ENCODE data around the gene LAMC1. TPM values are rescaled to one million over a fixed set of nuclear protein-coding genes. Genes with fewer than 3 reads are reported as not detected.
A peak's percentile ranks its signal among the peaks of the same experiment; 100 is the strongest.

The LAMC1 gene
- total RNA-seq, 1 experiment from 2014 or later: 95.5 TPM

DNA sequence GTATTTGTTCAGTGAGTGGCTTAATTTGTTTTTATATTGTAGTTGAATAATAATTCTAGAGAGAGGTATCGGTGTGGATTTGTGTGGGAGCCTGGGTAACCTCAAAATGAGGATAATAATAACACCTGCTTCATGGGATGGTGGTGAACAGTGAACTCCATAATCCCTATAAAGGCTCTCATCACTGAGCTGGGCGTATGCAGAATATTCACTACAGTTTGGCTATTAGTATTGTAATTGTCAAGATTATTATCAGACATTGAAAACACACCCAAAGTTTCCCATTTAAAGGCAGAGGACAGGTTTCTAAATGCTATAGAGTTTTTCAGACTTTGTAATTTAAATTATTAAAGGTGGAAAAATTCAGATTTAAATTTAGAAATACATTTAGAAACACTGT lies 155.8 kb downstream of the LAMC1 start:
- Histone ChIP-seq H3K27me3 (replicated peaks; ENCODE audit: insufficient read depth, low read depth, low read length, poor library complexity) (no peaks in the 10 kb centered on the region), H3K27ac (ENCODE audit: low read depth, low read length, poor library complexity, severe bottlenecking) (no peak overlapping the region), H3K4me1 (ENCODE audit: insufficient read depth, low read length, poor library complexity, severe bottlenecking) (peaks cover 13% of the 10 kb centered on the region), H3K9me3 (ENCODE audit: low read depth, low read length, poor library complexity, severe bottlenecking) (no peaks in the 10 kb centered on the region), H3K36me3 (ENCODE audit: insufficient read depth, low read length, poor library complexity, severe bottlenecking) (no peaks in the 10 kb centered on the region), H3K4me3 (ENCODE audit: low read depth, low read length, poor library complexity, severe bottlenecking) (no peak overlapping the region)
- intact Hi-C loops (cut with micrococcal nuclease; ENCODE audit: unreplicated experiment): no loop called here
- no peak for DNase-seq (ENCODE audit: low spot score)
- TF ChIP-seq, protein P1, sequence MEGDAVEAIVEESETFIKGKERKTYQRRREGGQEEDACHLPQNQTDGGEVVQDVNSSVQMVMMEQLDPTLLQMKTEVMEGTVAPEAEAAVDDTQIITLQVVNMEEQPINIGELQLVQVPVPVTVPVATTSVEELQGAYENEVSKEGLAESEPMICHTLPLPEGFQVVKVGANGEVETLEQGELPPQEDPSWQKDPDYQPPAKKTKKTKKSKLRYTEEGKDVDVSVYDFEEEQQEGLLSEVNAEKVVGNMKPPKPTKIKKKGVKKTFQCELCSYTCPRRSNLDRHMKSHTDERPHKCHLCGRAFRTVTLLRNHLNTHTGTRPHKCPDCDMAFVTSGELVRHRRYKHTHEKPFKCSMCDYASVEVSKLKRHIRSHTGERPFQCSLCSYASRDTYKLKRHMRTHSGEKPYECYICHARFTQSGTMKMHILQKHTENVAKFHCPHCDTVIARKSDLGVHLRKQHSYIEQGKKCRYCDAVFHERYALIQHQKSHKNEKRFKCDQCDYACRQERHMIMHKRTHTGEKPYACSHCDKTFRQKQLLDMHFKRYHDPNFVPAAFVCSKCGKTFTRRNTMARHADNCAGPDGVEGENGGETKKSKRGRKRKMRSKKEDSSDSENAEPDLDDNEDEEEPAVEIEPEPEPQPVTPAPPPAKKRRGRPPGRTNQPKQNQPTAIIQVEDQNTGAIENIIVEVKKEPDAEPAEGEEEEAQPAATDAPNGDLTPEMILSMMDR (conservative IDR thresholded peaks at IDR 0.05; ENCODE audit: low read depth, low read length): no peak
- TF ChIP-seq EZH2 (IDR thresholded peaks at IDR 0.05; ENCODE audit: borderline replicate concordance, low read depth, low read length, poor library complexity, severe bottlenecking): no peak
- ChIA-PET CTCF (no interaction called here), POLR2A (ENCODE audit: low non-redundant PET) (interaction anchor here (0.5 kb wide), 1 partner anchor 224 kb away, joined by 6 read pairs; no protein-coding TSS in a partner anchor)
- BruUV-seq (replicated peaks): no TSS peak

DNA sequence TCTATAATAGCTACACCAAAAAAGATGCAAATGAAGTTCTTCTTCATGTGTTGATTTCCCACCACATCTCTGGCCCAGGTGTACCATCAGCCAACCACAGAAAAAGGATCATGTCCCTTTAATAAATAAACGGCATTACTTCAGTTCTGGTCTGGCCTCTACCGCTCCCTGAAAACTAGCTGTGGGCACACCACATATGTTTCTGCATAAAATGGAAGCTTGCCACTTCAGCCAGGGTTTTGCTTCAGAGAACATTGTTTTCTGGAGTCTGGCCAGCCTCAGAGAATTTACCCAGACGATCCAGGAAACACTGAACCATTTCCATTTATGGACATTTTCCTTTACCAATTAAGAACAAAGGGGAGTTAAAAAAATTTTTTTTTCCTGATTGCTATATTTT lies 157.0 kb downstream of the LAMC1 start:
- intact Hi-C loops (cut with micrococcal nuclease; ENCODE audit: unreplicated experiment): no loop called here
- Histone ChIP-seq H3K27ac (ENCODE audit: low read depth, low read length, poor library complexity, severe bottlenecking) (peak overlapping the region; percentile 35), H3K4me1 (ENCODE audit: insufficient read depth, low read length, poor library complexity, severe bottlenecking) (peaks cover 13% of the 10 kb centered on the region), H3K36me3 (ENCODE audit: insufficient read depth, low read length, poor library complexity, severe bottlenecking) (no peaks in the 10 kb centered on the region), H3K9me3 (ENCODE audit: low read depth, low read length, poor library complexity, severe bottlenecking) (no peaks in the 10 kb centered on the region), H3K27me3 (replicated peaks; ENCODE audit: insufficient read depth, low read depth, low read length, poor library complexity) (no peaks in the 10 kb centered on the region), H3K4me3 (ENCODE audit: low read depth, low read length, poor library complexity, severe bottlenecking) (no peak overlapping the region)
- peak; percentile 73 for DNase-seq (ENCODE audit: low spot score)
- TF ChIP-seq EZH2 (IDR thresholded peaks at IDR 0.05; ENCODE audit: borderline replicate concordance, low read depth, low read length, poor library complexity, severe bottlenecking): no peak
- TF ChIP-seq, protein P1 (conservative IDR thresholded peaks at IDR 0.05; ENCODE audit: low read depth, low read length): no peak
- BruUV-seq (replicated peaks): no TSS peak
- CTCF ChIA-PET: no interaction called here
- POLR2A ChIA-PET (ENCODE audit: low non-redundant PET): no interaction called here

DNA sequence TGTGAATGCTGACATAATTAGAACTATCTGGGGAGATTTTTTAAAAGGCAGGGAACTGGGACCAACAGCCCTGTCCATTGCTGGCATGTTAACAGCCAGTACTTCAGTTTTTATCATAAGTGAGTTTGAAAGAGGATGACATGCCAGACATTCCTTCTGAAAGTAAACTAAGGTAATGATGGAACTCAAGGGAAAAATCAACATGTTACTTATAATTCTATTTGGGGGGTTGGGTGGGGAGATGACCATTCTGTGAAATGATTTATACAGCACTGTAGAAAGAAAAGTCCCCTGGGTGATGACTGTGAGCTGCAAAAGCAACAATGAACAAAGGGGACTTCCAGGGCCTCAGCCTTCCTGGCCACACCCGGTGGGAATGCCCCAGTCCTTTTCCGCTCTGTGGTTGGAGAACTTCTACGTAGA lies 157.4 kb downstream of the LAMC1 start:
- Histone ChIP-seq H3K27ac (ENCODE audit: low read depth, low read length, poor library complexity, severe bottlenecking) (peak overlapping the region; percentile 35), H3K4me3 (ENCODE audit: low read depth, low read length, poor library complexity, severe bottlenecking) (no peak overlapping the region), H3K36me3 (ENCODE audit: insufficient read depth, low read length, poor library complexity, severe bottlenecking) (no peaks in the 10 kb centered on the region), H3K9me3 (ENCODE audit: low read depth, low read length, poor library complexity, severe bottlenecking) (no peaks in the 10 kb centered on the region), H3K27me3 (replicated peaks; ENCODE audit: insufficient read depth, low read depth, low read length, poor library complexity) (no peaks in the 10 kb centered on the region), H3K4me1 (ENCODE audit: insufficient read depth, low read length, poor library complexity, severe bottlenecking) (peaks cover 13% of the 10 kb centered on the region)
- CTCF ChIA-PET: no interaction called here
- peak; percentile 45 for DNase-seq (ENCODE audit: low spot score)
- no peak for TF ChIP-seq EZH2 (IDR thresholded peaks at IDR 0.05; ENCODE audit: borderline replicate concordance, low read depth, low read length, poor library complexity, severe bottlenecking)
- TF ChIP-seq, protein P1 (conservative IDR thresholded peaks at IDR 0.05; ENCODE audit: low read depth, low read length): no peak
- intact Hi-C loops (cut with micrococcal nuclease; ENCODE audit: unreplicated experiment): no loop called here
- BruUV-seq (replicated peaks): no TSS peak
- POLR2A ChIA-PET (ENCODE audit: low non-redundant PET): no interaction called here

All from A673 (cell line).